ENCODE data around the gene LENG1. TPM values are rescaled to one million over a fixed set of nuclear protein-coding genes. Genes with fewer than 3 reads are reported as not detected.

Gene LENG1
- total RNA-seq, 1 experiment from 2014 or later, result 11.2 TPM

DNA sequence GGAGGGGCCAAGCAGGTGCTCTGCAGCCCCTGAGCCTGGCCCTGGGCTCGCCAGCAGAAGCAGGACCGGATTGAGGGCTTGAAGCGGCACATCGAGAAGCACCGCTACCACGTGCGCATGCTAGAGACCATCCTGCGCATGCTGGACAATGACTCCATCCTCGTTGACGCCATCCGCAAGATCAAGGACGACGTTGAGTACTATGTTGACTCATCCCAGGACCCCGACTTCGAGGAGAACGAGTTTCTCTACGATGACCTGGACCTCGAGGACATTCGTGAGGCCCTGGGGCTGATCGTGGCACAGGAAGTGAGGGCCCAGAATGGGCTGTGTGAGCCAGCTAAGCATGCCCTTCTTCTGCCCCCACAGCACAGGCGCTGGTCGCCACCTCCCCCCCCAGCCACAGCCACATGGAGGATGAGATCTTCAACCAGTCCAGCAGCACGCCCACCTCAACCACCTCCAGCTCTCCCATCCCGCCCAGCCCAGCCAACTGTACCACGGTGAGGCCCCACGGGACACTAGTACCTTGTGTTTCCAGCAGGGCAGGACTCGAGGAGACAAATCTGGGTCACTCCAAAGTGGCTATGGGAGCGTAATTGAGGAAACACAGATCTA lies 13.9 kb downstream of the LENG1 start:
- ATAC-seq, result no peak; the same call in 1 of the 2 replicates
- H3K9me3 ChIP-seq (ENCODE audit: control insufficient read depth, insufficient read depth, low read depth, low read length), result no peaks in the 10 kb centered on the region
- DNase-seq (ENCODE audit: low read depth, low spot score), result no peak
- ChIA-PET CTCF (interaction anchor here (0.6 kb wide), 1 partner anchor 237 kb away, joined by 5 read pairs; no protein-coding TSS in a partner anchor), POLR2A (no interaction called here)
- intact Hi-C loops (cut with micrococcal nuclease; ENCODE audit: unreplicated experiment), result no loop called here
- no peak for TF ChIP-seq SIN3A (IDR thresholded peaks at IDR 0.05; ENCODE audit: borderline replicate concordance, insufficient read depth, low read depth, low read length)
- TF ChIP-seq, protein P1, sequence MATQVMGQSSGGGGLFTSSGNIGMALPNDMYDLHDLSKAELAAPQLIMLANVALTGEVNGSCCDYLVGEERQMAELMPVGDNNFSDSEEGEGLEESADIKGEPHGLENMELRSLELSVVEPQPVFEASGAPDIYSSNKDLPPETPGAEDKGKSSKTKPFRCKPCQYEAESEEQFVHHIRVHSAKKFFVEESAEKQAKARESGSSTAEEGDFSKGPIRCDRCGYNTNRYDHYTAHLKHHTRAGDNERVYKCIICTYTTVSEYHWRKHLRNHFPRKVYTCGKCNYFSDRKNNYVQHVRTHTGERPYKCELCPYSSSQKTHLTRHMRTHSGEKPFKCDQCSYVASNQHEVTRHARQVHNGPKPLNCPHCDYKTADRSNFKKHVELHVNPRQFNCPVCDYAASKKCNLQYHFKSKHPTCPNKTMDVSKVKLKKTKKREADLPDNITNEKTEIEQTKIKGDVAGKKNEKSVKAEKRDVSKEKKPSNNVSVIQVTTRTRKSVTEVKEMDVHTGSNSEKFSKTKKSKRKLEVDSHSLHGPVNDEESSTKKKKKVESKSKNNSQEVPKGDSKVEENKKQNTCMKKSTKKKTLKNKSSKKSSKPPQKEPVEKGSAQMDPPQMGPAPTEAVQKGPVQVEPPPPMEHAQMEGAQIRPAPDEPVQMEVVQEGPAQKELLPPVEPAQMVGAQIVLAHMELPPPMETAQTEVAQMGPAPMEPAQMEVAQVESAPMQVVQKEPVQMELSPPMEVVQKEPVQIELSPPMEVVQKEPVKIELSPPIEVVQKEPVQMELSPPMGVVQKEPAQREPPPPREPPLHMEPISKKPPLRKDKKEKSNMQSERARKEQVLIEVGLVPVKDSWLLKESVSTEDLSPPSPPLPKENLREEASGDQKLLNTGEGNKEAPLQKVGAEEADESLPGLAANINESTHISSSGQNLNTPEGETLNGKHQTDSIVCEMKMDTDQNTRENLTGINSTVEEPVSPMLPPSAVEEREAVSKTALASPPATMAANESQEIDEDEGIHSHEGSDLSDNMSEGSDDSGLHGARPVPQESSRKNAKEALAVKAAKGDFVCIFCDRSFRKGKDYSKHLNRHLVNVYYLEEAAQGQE (IDR thresholded peaks at IDR 0.05; ENCODE audit: insufficient read depth in 1 of 2, low read depth in 2 of 2, low read length in 1 of 2), result no peak
- TF ChIP-seq, protein P2, sequence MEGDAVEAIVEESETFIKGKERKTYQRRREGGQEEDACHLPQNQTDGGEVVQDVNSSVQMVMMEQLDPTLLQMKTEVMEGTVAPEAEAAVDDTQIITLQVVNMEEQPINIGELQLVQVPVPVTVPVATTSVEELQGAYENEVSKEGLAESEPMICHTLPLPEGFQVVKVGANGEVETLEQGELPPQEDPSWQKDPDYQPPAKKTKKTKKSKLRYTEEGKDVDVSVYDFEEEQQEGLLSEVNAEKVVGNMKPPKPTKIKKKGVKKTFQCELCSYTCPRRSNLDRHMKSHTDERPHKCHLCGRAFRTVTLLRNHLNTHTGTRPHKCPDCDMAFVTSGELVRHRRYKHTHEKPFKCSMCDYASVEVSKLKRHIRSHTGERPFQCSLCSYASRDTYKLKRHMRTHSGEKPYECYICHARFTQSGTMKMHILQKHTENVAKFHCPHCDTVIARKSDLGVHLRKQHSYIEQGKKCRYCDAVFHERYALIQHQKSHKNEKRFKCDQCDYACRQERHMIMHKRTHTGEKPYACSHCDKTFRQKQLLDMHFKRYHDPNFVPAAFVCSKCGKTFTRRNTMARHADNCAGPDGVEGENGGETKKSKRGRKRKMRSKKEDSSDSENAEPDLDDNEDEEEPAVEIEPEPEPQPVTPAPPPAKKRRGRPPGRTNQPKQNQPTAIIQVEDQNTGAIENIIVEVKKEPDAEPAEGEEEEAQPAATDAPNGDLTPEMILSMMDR (IDR thresholded peaks at IDR 0.05), result no peak
- no peak for TF ChIP-seq TCF7L2 (IDR thresholded peaks at IDR 0.05; ENCODE audit: low read depth, low read length)
- TF ChIP-seq POLR2AphosphoS5 (IDR thresholded peaks at IDR 0.05; ENCODE audit: low read depth, low read length), result no peak
- no peaks in the 10 kb centered on the region for H3K27me3 ChIP-seq (ENCODE audit: control insufficient read depth, insufficient read depth, low read length)
- peaks cover 6% of the 10 kb centered on the region; the same call in 1 of the 2 replicates for H3K4me1 ChIP-seq (ENCODE audit: control insufficient read depth, insufficient read depth, low read length)
- no TSS peak for BruUV-seq (replicated peaks)
- no peak overlapping the region for H3K4me3 ChIP-seq (ENCODE audit: low read depth in 2 of 2, low read length in 2 of 2)
- H3K36me3 ChIP-seq (ENCODE audit: control insufficient read depth, insufficient read depth, low read length), result peaks cover 55% of the 10 kb centered on the region
- H3K27ac ChIP-seq (ENCODE audit: low read length), result no peak overlapping the region
- in situ Hi-C loops (cut with HindIII; ENCODE audit: low pct_unique_long_range_greater_than_20kb, low sequenced_read_pairs), result no loop called here

DNA sequence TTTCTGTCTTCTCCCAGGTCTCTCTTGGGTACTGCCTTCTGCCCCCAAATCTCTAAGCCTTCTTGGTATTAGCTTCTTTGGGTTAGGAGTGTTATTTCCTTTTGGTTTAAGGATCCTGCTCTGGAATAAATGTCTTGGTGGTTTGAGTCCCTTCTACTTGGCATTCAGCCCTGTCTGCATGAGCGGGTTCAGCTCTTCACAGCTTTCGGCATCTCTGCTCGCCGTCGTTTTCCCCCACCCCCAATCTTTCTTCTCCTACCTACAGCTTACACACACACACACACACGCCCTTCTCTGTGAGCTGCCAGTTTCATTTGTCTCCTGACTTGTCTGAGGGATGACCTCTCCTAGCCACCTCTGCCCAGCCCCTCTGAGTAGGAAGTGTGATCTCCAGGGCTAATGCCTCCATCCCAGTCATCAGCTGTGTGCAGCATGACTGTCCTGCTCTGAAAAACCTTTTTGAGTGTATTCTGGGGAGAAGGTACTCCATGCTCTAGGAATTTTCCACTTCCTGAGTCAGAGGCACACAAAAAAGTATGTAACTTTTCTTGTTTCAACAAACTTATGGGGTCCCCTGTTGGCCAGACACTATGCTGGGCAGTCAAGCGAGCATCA lies 17.2 kb downstream of the LENG1 start:
- H3K27ac ChIP-seq (ENCODE audit: low read length), result no peak overlapping the region
- BruUV-seq (replicated peaks), result TSS peak; percentile 24
- H3K4me3 ChIP-seq (ENCODE audit: low read depth in 2 of 2, low read length in 2 of 2), result no peak overlapping the region
- CTCF ChIA-PET, result no interaction called here
- peaks cover 44% of the 10 kb centered on the region for H3K36me3 ChIP-seq (ENCODE audit: control insufficient read depth, insufficient read depth, low read length)
- TF ChIP-seq SIN3A (IDR thresholded peaks at IDR 0.05; ENCODE audit: borderline replicate concordance, insufficient read depth, low read depth, low read length) (no peak), TCF7L2 (IDR thresholded peaks at IDR 0.05; ENCODE audit: low read depth, low read length) (no peak), POLR2AphosphoS5 (IDR thresholded peaks at IDR 0.05; ENCODE audit: low read depth, low read length) (no peak)
- TF ChIP-seq, protein P1 (IDR thresholded peaks at IDR 0.05; ENCODE audit: insufficient read depth in 1 of 2, low read depth in 2 of 2, low read length in 1 of 2), result no peak
- TF ChIP-seq, protein P2 (IDR thresholded peaks at IDR 0.05), result no peak
- in situ Hi-C loops (cut with HindIII; ENCODE audit: low pct_unique_long_range_greater_than_20kb, low sequenced_read_pairs), result no loop called here
- no peaks in the 10 kb centered on the region for H3K27me3 ChIP-seq (ENCODE audit: control insufficient read depth, insufficient read depth, low read length)
- peaks cover 26% of the 10 kb centered on the region for H3K4me1 ChIP-seq (ENCODE audit: control insufficient read depth, insufficient read depth, low read length)
- no peak for DNase-seq (ENCODE audit: low read depth, low spot score)
- no peaks in the 10 kb centered on the region for H3K9me3 ChIP-seq (ENCODE audit: control insufficient read depth, insufficient read depth, low read depth, low read length)
- no peak for ATAC-seq
- intact Hi-C loops (cut with micrococcal nuclease; ENCODE audit: unreplicated experiment), result no loop called here
- POLR2A ChIA-PET, result interaction anchor here (0.6 kb wide), 1 partner anchor 26 kb away, joined by 4 read pairs; no protein-coding TSS in a partner anchor
